K562 (cell line): ENCODE measurements around the gene RNF224. TPM values are rescaled to one million over a fixed set of nuclear protein-coding genes. Genes with fewer than 3 reads are reported as not detected.

Experiments
- ARHGAP35 ChIP-seq: fragments of 450-650 bp; IDR thresholded peaks from 2 replicates; pipeline ENCODE4 v1.6.1; 2018; ENCODE audit not compliant: partially characterized antibody
- ATF1 ChIP-seq, 2 experiments: fragments of 450-650 bp in 1 of 2; IDR thresholded peaks; 2 replicates each; pipeline ENCODE4 v1.6.1; 2016; ENCODE audit warnings: missing compliant biosample characterization in 1 of 2, missing genetic modification characterization in 1 of 2
- DPF2 ChIP-seq: fragments of 450-650 bp; IDR thresholded peaks from 2 replicates; pipeline ENCODE4 v1.6.1; 2016
- HLTF ChIP-seq: fragments of 450-650 bp; IDR thresholded peaks from 2 replicates; pipeline ENCODE4 v1.6.1; 2016
- HMG20B ChIP-seq: fragments of 250-450 bp; sonication (Bioruptor Pico); IDR thresholded peaks from 2 replicates; pipeline ENCODE4 v1.5.0; 2021; ENCODE audit warnings: mild to moderate bottlenecking
- KDM4B ChIP-seq, 2 experiments: fragments of 450-650 bp in 1 of 2; sonication (generic) in 1 of 2; IDR thresholded peaks; 2 replicates each; pipeline ENCODE4 v1.6.1; 2016 to 2017; ENCODE audit warnings: borderline replicate concordance in 2 of 2, antibody characterized with exemption in 1 of 2, low read depth in 1 of 2, mild to moderate bottlenecking in 1 of 2
- ZFX ChIP-seq: sonication (generic); formaldehyde crosslinking; IDR thresholded peaks from 2 replicates; pipeline ENCODE4 v1.8.0; 2022; ENCODE audit warnings: mild to moderate bottlenecking, missing genetic modification reagents, moderate library complexity
- ZNF584 ChIP-seq: fragments of 200-800 bp; sonication (Bioruptor generic); IDR thresholded peaks from 2 replicates; pipeline ENCODE4 v1.6.1; 2016; ENCODE audit warnings: low read depth, mild to moderate bottlenecking, missing genetic modification characterization, missing compliant biosample characterization
- polyA plus RNA-seq, 8 experiments: library from polyadenylated mRNA; depleted of rRNA in 4 of 8; stranded (reverse) in 5 of 8; unstranded in 3 of 8; fragments of >200 nt; fragmentation: Nextera tagmentation in 2 of 8; fragmentation: Illumina TruSeq in 1 of 8; extraction: Ambion mirVana in 2 of 8; extraction: Trizol in 1 of 8; gene quantifications; 2 replicates each; pipeline versions ENCODE4 v1.2.1 to v1.2.3, GENCODE V29; 2011 to 2014; ENCODE audit warnings: inconsistent platforms in 1 of 8, missing spikeins in 1 of 8
- total RNA-seq, 7 experiments: library from RNA; depleted of rRNA in 6 of 7; stranded (reverse); fragments of >200 nt in 6 of 7; fragmentation: Illumina TruSeq in 2 of 7; extraction: Trizol in 2 of 7; gene quantifications; 2 replicates each; pipeline versions ENCODE4 v1.2.1 to v1.2.3, GENCODE V29; 2011 to 2021; ENCODE audit warnings: low replicate concordance in 1 of 7
- TF ChIP-seq, protein P1 (sequence below): fragments of 200-800 bp; sonication (Bioruptor generic); IDR thresholded peaks from 2 replicates; pipeline ENCODE4 v1.6.1; 2017; ENCODE audit warnings: missing genetic modification characterization, missing compliant biosample characterization

Gene RNF224
- total and polyA plus RNA-seq, 9 of the 15 experiments (the other 6 are each of a cell fraction or from before 2014, with no cell fraction given): not detected

GRCh38 chr9:137228506-137228967 is 1.2 kb downstream of the RNF224 start (continued):
- no peak for TF ChIP-seq KDM4B (IDR thresholded peaks at IDR 0.05; ENCODE audit: borderline replicate concordance in 2 of 2, low read depth in 1 of 2)
- TF ChIP-seq, protein P1, sequence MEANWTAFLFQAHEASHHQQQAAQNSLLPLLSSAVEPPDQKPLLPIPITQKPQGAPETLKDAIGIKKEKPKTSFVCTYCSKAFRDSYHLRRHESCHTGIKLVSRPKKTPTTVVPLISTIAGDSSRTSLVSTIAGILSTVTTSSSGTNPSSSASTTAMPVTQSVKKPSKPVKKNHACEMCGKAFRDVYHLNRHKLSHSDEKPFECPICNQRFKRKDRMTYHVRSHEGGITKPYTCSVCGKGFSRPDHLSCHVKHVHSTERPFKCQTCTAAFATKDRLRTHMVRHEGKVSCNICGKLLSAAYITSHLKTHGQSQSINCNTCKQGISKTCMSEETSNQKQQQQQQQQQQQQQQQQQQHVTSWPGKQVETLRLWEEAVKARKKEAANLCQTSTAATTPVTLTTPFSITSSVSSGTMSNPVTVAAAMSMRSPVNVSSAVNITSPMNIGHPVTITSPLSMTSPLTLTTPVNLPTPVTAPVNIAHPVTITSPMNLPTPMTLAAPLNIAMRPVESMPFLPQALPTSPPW (CRISPR knock-in tag): 0 out of 2 replicates have a peak, but pooled peaks have one; percentile 19
- no peak for TF ChIP-seq ZNF584 (CRISPR knock-in tag)
- TF ChIP-seq ATF1 (CRISPR knock-in tag; IDR thresholded peaks at IDR 0.05): no peak
- 0 out of 2 replicates have a peak, but pooled peaks have one; percentile 9 for TF ChIP-seq ATF1 (tag; IDR thresholded peaks at IDR 0.05)
- TF ChIP-seq ZFX (CRISPR knock-in tag): 0 out of 2 replicates have a peak, but pooled peaks have one; percentile 4
- TF ChIP-seq DPF2: no peak
- TF ChIP-seq HLTF: no peak
- TF ChIP-seq HMG20B (CRISPR knock-in tag): no peak
- no peak for TF ChIP-seq ARHGAP35
